MM.1S (cell line): ENCODE measurements around the gene SNRK.

ENCODE experiments used
- DNase-seq: peaks from one replicate; pipeline ENCODE4 v3.0.0-alpha.2; 2015
- H2AFZ ChIP-seq: fragments of 300-600 bp; sonication (generic); 2 replicates; pipeline ENCODE4 v1.6.0; 2016; ENCODE audit warnings: antibody characterized with exemption, low read length
- H3F3A ChIP-seq: fragments of 300-600 bp; sonication (generic); 2 replicates; pipeline ENCODE4 v1.6.1; 2016; ENCODE audit warnings: mild to moderate bottlenecking, antibody characterized with exemption, low read length, moderate library complexity, mixed read lengths; ENCODE audit not compliant: insufficient read depth
- H3K27ac ChIP-seq: fragments of 300-600 bp; sonication (generic); 2 replicates; pipeline ENCODE4 v1.5.1; 2016; ENCODE audit warnings: mild to moderate bottlenecking, low read length
- H3K27me3 ChIP-seq: fragments of 300-600 bp; sonication (generic); replicated peaks from 2 replicates; pipeline ENCODE4 v1.6.0; 2016; ENCODE audit warnings: low read length; ENCODE audit not compliant: insufficient read depth
- H3K36me3 ChIP-seq: fragments of 300-600 bp; sonication (generic); replicated peaks from 2 replicates; pipeline ENCODE4 v1.6.1; 2016; ENCODE audit warnings: mild to moderate bottlenecking, low read length, mixed read lengths; ENCODE audit not compliant: insufficient read depth
- H3K4me1 ChIP-seq: fragments of 300-600 bp; sonication (generic); 2 replicates; pipeline ENCODE4 v1.6.1; 2016; ENCODE audit warnings: low read length, mixed read lengths
- H3K4me2 ChIP-seq: fragments of 300-600 bp; sonication (generic); 2 replicates; pipeline ENCODE4 v1.6.0; 2016; ENCODE audit warnings: low read depth, low read length
- H3K4me3 ChIP-seq: fragments of 300-600 bp; sonication (generic); 2 replicates; pipeline ENCODE4 v1.5.1; 2016; ENCODE audit warnings: low read length, mixed read lengths
- H3K79me2 ChIP-seq: fragments of 300-600 bp; sonication (generic); 2 replicates; pipeline ENCODE4 v1.6.1; 2016; ENCODE audit warnings: mixed run types, low read length, mixed read lengths
- H3K9ac ChIP-seq: fragments of 300-600 bp; sonication (generic); 2 replicates; pipeline ENCODE4 v1.6.1; 2016; ENCODE audit warnings: low read length, mixed read lengths
- H3K9me2 ChIP-seq: fragments of 300-600 bp; sonication (generic); replicated peaks from 2 replicates; pipeline ENCODE4 v1.6.1; 2016; ENCODE audit warnings: mild to moderate bottlenecking, low read length, mixed read lengths; ENCODE audit not compliant: insufficient read depth
- H3K9me3 ChIP-seq: fragments of 300-600 bp; sonication (generic); replicated peaks from 2 replicates; pipeline ENCODE4 v1.6.1; 2016; ENCODE audit warnings: mild to moderate bottlenecking, low read length, mixed read lengths; ENCODE audit not compliant: insufficient read depth
- H4K20me1 ChIP-seq: fragments of 300-600 bp; sonication (generic); 2 replicates; pipeline ENCODE4 v1.6.1; 2016; ENCODE audit warnings: mild to moderate bottlenecking, low read length, moderate library complexity, mixed read lengths; ENCODE audit not compliant: insufficient read depth
- EZH2 ChIP-seq: fragments of 300-600 bp; sonication (generic); optimal IDR thresholded peaks from 2 replicates; pipeline ENCODE3; 2017; ENCODE audit warnings: low read depth, mild to moderate bottlenecking, antibody characterized with exemption, low read length, mixed read lengths
- EZH2phosphoT487 ChIP-seq: fragments of 300-600 bp; sonication (generic); IDR thresholded peaks from 2 replicates; pipeline ENCODE4 v1.6.1; 2018; ENCODE audit warnings: antibody characterized with exemption, low read length
- TF ChIP-seq, protein P1 (sequence below): fragments of 300-600 bp; sonication (generic); IDR thresholded peaks from 2 replicates; pipeline ENCODE4 v1.5.1; 2016; ENCODE audit warnings: antibody characterized with exemption, low read length, mixed read lengths

The SNRK gene

DNA sequence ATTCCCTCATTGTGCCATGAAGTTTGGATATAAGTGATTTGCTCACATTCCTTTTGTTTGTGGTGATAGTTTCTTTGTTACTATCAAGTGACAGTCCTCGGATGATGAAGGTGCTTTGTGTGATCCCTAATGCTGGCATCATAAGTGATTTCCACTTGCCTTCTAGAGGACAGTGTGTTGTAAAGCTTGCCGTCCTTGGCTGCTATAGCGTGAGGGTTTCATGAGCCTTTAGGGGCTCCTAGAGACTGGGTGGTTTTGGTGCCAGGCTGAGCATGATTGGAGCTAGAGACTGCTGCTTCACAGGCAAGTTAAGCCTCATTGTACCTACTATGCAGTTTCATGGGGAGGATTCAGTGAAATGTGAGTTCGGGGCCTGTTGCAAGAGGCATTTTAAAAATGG lies 12.4 kb downstream of the SNRK start:
- H3K4me1 ChIP-seq = peaks cover 49% of the 10 kb centered on the region
- H3F3A ChIP-seq = no peaks in the 10 kb centered on the region
- no peak overlapping the region for H3K4me3 ChIP-seq
- H3K9ac ChIP-seq = no peak overlapping the region
- H2AFZ ChIP-seq = no peak overlapping the region
- no peak overlapping the region for H3K4me2 ChIP-seq
- TF ChIP-seq EZH2phosphoT487 (no peak), EZH2 (no peak)
- TF ChIP-seq, protein P1, sequence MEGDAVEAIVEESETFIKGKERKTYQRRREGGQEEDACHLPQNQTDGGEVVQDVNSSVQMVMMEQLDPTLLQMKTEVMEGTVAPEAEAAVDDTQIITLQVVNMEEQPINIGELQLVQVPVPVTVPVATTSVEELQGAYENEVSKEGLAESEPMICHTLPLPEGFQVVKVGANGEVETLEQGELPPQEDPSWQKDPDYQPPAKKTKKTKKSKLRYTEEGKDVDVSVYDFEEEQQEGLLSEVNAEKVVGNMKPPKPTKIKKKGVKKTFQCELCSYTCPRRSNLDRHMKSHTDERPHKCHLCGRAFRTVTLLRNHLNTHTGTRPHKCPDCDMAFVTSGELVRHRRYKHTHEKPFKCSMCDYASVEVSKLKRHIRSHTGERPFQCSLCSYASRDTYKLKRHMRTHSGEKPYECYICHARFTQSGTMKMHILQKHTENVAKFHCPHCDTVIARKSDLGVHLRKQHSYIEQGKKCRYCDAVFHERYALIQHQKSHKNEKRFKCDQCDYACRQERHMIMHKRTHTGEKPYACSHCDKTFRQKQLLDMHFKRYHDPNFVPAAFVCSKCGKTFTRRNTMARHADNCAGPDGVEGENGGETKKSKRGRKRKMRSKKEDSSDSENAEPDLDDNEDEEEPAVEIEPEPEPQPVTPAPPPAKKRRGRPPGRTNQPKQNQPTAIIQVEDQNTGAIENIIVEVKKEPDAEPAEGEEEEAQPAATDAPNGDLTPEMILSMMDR = no peak
- DNase-seq = no peak
- peaks cover 3% of the 10 kb centered on the region; the same call in 1 of the 2 replicates for H3K36me3 ChIP-seq
- H3K27ac ChIP-seq = no peak overlapping the region
- peaks cover 95% of the 10 kb centered on the region for H3K79me2 ChIP-seq
- H4K20me1 ChIP-seq = 0 out of 2 replicates have a peak, but pooled peaks cover 6% of the 10 kb centered on the region
- no peaks in the 10 kb centered on the region for H3K9me2 ChIP-seq
- no peaks in the 10 kb centered on the region for H3K9me3 ChIP-seq
- H3K27me3 ChIP-seq = no peaks in the 10 kb centered on the region

DNA sequence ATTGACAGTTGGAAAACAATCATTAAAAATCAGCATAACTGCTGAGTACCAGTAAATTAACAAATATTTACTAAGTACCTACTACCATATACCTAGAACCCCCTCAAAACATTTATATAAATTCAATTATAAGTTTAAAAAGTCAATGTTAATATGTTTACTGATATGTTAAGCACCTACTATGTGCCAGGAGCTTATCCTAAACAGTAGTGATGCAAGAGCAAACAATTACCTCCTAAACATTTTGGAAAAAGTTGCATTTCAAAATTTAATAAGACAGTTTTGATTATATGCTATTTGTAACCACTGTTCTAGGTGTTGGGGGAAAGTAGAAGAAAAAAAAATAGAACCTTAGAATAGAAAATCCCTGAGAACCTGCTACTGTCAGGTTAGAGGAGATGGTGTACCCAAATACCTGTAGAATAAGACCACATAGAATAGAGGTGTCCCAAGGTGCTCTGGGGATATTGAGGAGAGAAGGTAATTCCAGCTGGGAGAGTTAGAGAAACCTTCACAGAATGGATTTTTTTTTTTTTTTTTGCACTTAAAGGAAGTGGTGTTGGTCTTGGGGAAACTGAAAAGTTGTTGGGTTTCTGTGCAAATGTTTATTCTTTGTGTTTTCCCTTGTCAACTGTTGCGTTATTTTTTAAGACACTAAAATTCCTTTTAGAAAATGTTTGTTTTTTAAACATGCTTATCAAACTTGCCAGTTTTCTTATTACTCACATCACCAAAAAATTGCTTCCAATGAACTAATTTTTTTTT lies 16.0 kb downstream of the SNRK start:
- DNase-seq = no peak
- H3K36me3 ChIP-seq = peaks cover 12% of the 10 kb centered on the region
- H3K9ac ChIP-seq = no peak overlapping the region
- H3K79me2 ChIP-seq = peaks cover 76% of the 10 kb centered on the region
- TF ChIP-seq, protein P1 = no peak
- TF ChIP-seq EZH2phosphoT487 (no peak), EZH2 (no peak)
- H3K4me2 ChIP-seq = no peak overlapping the region
- no peak overlapping the region for H3K4me3 ChIP-seq
- H3K27ac ChIP-seq = no peak overlapping the region
- no peaks in the 10 kb centered on the region for H3K9me2 ChIP-seq
- H3K9me3 ChIP-seq = no peaks in the 10 kb centered on the region
- no peak overlapping the region for H2AFZ ChIP-seq
- H3K4me1 ChIP-seq = peaks cover 18% of the 10 kb centered on the region
- H3F3A ChIP-seq = no peaks in the 10 kb centered on the region
- H4K20me1 ChIP-seq = 0 out of 2 replicates have a peak, but pooled peaks cover 6% of the 10 kb centered on the region
- no peaks in the 10 kb centered on the region for H3K27me3 ChIP-seq

DNA sequence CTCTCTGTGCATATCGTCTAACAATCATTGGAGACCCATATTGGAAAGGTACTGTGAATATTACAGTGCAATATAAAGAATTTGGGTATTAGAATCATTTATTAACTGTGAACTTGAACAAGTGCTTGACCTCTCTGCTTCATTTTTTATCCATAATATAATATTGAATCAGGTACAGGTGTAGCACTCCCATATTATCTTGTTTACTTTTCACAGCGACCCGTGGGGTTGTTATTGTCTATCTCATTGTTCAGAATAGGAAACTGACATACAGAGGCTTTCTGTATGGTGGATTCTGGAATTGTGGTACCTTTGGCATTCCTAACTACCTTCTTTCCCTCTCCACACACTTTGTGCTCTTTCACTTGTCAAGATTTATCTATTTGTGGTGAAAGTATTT lies 17.8 kb downstream of the SNRK start:
- Histone ChIP-seq H3K9me2 (no peaks in the 10 kb centered on the region), H3K27ac (no peak overlapping the region), H3K79me2 (peaks cover 64% of the 10 kb centered on the region), H3K9ac (no peak overlapping the region), H2AFZ (no peak overlapping the region), H3F3A (no peaks in the 10 kb centered on the region), H3K4me1 (peaks cover 6% of the 10 kb centered on the region; the same call in 1 of the 2 replicates), H3K27me3 (no peaks in the 10 kb centered on the region), H3K9me3 (no peaks in the 10 kb centered on the region), H3K36me3 (peaks cover 12% of the 10 kb centered on the region), H4K20me1 (no peaks in the 10 kb centered on the region), H3K4me2 (no peak overlapping the region), H3K4me3 (no peak overlapping the region)
- TF ChIP-seq EZH2 (no peak), EZH2phosphoT487 (no peak)
- TF ChIP-seq, protein P1 = no peak
- no peak for DNase-seq
